ENCODE measurements around the gene SERPINH1.

- TF ChIP-seq CTCF (IDR thresholded peaks at IDR 0.05) (no peak), POLR2A (IDR thresholded peaks at IDR 0.05) (no peak)
Measured at GRCh38 chr11:75534259-75535069, 27.6 kb upstream of the SERPINH1 start.
